Measurements from ENCODE around the gene MYO10. TPM values are rescaled to one million over a fixed set of nuclear protein-coding genes. Genes with fewer than 3 reads are reported as not detected.

MYO10 gene
- total and polyA plus RNA-seq, 2 experiments from 2014 or later, result 119 to 276 TPM

DNA sequence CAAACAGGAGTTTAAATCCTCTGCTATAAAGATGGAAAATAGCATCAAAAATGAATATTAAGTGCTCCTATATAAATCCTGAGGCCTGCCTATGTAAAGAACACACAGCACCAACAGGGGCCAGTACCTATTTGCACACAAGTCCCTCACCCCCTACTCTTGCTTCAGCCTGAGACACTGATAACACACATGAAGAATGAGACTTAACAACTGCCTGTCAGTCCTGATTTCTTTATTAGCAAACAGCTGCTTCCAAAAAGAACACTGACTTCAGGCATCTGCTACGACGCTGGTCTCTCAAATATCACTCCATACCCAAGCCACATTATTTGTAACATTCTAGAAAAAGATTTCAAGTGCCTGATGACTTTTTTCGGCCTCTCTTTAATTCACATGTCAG, 55.5 kb downstream of the MYO10 start:
- H3K27ac ChIP-seq (ENCODE audit: low read depth), result no peak overlapping the region
- peaks cover 78% of the 10 kb centered on the region for H3K79me2 ChIP-seq (replicated peaks; ENCODE audit: insufficient read depth)
- ATAC-seq (peak; percentile 45; the same call in 2 of the 3 replicates), DNase-seq (ENCODE audit: low spot score) (no peak)
- peaks cover 28% of the 10 kb centered on the region for H3K4me1 ChIP-seq (ENCODE audit: insufficient read depth)
- H3K36me3 Mint-ChIP-seq (ENCODE audit: low read depth), result peaks cover 18% of the 10 kb centered on the region
- 0 out of 2 replicates have a peak, but pooled peaks cover 5% of the 10 kb centered on the region for H3K36me3 ChIP-seq (ENCODE audit: insufficient read depth)
- H3K4me2 ChIP-seq, result no peak overlapping the region
- no peaks in the 10 kb centered on the region for H3K9me3 Mint-ChIP-seq
- H3K27me3 ChIP-seq (ENCODE audit: insufficient read depth), result no peaks in the 10 kb centered on the region
- peaks cover 37% of the 10 kb centered on the region for H3K4me1 Mint-ChIP-seq
- TF ChIP-seq POLR2AphosphoS5 (IDR thresholded peaks at IDR 0.05; ENCODE audit: low read depth) (no peak), ZNF331 (CRISPR knock-in tag; IDR thresholded peaks at IDR 0.05; ENCODE audit: low read depth) (no peak), NANOG (IDR thresholded peaks at IDR 0.05; ENCODE audit: borderline replicate concordance) (no peak)
- TF ChIP-seq, protein P1, sequence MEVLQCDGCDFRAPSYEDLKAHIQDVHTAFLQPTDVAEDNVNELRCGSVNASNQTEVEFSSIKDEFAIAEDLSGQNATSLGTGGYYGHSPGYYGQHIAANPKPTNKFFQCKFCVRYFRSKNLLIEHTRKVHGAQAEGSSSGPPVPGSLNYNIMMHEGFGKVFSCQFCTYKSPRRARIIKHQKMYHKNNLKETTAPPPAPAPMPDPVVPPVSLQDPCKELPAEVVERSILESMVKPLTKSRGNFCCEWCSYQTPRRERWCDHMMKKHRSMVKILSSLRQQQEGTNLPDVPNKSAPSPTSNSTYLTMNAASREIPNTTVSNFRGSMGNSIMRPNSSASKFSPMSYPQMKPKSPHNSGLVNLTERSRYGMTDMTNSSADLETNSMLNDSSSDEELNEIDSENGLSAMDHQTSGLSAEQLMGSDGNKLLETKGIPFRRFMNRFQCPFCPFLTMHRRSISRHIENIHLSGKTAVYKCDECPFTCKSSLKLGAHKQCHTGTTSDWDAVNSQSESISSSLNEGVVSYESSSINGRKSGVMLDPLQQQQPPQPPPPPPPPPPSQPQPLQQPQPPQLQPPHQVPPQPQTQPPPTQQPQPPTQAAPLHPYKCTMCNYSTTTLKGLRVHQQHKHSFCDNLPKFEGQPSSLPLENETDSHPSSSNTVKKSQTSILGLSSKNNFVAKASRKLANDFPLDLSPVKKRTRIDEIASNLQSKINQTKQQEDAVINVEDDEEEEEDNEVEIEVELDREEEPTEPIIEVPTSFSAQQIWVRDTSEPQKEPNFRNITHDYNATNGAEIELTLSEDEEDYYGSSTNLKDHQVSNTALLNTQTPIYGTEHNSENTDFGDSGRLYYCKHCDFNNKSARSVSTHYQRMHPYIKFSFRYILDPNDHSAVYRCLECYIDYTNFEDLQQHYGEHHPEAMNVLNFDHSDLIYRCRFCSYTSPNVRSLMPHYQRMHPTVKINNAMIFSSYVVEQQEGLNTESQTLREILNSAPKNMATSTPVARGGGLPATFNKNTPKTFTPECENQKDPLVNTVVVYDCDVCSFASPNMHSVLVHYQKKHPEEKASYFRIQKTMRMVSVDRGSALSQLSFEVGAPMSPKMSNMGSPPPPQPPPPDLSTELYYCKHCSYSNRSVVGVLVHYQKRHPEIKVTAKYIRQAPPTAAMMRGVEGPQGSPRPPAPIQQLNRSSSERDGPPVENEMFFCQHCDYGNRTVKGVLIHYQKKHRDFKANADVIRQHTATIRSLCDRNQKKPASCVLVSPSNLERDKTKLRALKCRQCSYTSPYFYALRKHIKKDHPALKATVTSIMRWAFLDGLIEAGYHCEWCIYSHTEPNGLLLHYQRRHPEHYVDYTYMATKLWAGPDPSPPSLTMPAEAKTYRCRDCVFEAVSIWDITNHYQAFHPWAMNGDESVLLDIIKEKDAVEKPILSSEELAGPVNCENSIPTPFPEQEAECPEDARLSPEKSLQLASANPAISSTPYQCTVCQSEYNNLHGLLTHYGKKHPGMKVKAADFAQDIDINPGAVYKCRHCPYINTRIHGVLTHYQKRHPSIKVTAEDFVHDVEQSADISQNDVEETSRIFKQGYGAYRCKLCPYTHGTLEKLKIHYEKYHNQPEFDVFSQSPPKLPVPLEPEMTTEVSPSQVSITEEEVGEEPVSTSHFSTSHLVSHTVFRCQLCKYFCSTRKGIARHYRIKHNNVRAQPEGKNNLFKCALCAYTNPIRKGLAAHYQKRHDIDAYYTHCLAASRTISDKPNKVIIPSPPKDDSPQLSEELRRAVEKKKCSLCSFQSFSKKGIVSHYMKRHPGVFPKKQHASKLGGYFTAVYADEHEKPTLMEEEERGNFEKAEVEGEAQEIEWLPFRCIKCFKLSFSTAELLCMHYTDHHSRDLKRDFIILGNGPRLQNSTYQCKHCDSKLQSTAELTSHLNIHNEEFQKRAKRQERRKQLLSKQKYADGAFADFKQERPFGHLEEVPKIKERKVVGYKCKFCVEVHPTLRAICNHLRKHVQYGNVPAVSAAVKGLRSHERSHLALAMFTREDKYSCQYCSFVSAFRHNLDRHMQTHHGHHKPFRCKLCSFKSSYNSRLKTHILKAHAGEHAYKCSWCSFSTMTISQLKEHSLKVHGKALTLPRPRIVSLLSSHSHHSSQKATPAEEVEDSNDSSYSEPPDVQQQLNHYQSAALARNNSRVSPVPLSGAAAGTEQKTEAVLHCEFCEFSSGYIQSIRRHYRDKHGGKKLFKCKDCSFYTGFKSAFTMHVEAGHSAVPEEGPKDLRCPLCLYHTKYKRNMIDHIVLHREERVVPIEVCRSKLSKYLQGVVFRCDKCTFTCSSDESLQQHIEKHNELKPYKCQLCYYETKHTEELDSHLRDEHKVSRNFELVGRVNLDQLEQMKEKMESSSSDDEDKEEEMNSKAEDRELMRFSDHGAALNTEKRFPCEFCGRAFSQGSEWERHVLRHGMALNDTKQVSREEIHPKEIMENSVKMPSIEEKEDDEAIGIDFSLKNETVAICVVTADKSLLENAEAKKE (CRISPR knock-in tag; IDR thresholded peaks at IDR 0.05), result no peak
- no peaks in the 10 kb centered on the region for H3K9me2 ChIP-seq (ENCODE audit: insufficient read depth)
- no peaks in the 10 kb centered on the region for H3K27me3 Mint-ChIP-seq (ENCODE audit: insufficient read depth, low read depth, poor library complexity)
- peaks cover 13% of the 10 kb centered on the region; the same call in 1 of the 2 replicates for H4K20me1 ChIP-seq (replicated peaks; ENCODE audit: insufficient read depth)
- H3K4me3 ChIP-seq, result no peak overlapping the region
- no peaks in the 10 kb centered on the region for H3F3A ChIP-seq (replicated peaks; ENCODE audit: low read depth)
- no peak overlapping the region for H3K4me3 Mint-ChIP-seq
- no peak overlapping the region for H3K27ac Mint-ChIP-seq
- no peak overlapping the region for H2AFZ ChIP-seq

DNA sequence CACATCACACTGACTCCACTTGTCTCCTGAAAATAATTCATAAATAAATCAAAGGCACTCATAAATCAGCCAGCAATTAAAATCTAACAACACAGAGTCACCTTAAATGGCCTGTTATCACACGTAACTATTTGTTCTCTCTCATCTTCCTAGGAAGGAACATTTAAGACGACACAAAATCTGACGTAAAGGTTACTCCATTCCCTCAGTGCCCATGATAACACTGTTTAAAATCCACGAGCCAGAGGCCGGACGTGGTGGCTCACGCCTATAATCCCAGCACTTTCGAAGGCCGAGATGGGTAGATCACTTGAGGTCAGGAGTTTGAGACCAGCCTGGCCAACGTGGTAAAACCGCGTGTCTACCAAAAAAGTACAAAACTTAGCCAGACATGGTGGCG, 56.4 kb downstream of the MYO10 start:
- ATAC-seq (no peak), DNase-seq (ENCODE audit: low spot score) (no peak)
- Mint-ChIP-seq H3K27me3 (ENCODE audit: insufficient read depth, low read depth, poor library complexity) (no peaks in the 10 kb centered on the region), H3K4me3 (no peak overlapping the region), H3K4me1 (peaks cover 28% of the 10 kb centered on the region), H3K9me3 (peaks cover 8% of the 10 kb centered on the region), H3K27ac (0 out of 2 replicates have a peak overlapping the region, but pooled peaks have one; percentile 2), H3K36me3 (ENCODE audit: low read depth) (peaks cover 27% of the 10 kb centered on the region)
- Histone ChIP-seq H3K4me1 (ENCODE audit: insufficient read depth) (peaks cover 21% of the 10 kb centered on the region), H3K9me2 (ENCODE audit: insufficient read depth) (no peaks in the 10 kb centered on the region), H3K4me3 (no peak overlapping the region), H3K4me2 (no peak overlapping the region), H3F3A (replicated peaks; ENCODE audit: low read depth) (no peaks in the 10 kb centered on the region), H4K20me1 (replicated peaks; ENCODE audit: insufficient read depth) (peaks cover 10% of the 10 kb centered on the region; the same call in 1 of the 2 replicates), H3K27ac (ENCODE audit: low read depth) (no peak overlapping the region), H3K79me2 (replicated peaks; ENCODE audit: insufficient read depth) (peaks cover 70% of the 10 kb centered on the region), H3K27me3 (ENCODE audit: insufficient read depth) (no peaks in the 10 kb centered on the region), H3K36me3 (ENCODE audit: insufficient read depth) (0 out of 2 replicates have a peak, but pooled peaks cover 11% of the 10 kb centered on the region), H2AFZ (no peak overlapping the region)
- TF ChIP-seq, protein P2, sequence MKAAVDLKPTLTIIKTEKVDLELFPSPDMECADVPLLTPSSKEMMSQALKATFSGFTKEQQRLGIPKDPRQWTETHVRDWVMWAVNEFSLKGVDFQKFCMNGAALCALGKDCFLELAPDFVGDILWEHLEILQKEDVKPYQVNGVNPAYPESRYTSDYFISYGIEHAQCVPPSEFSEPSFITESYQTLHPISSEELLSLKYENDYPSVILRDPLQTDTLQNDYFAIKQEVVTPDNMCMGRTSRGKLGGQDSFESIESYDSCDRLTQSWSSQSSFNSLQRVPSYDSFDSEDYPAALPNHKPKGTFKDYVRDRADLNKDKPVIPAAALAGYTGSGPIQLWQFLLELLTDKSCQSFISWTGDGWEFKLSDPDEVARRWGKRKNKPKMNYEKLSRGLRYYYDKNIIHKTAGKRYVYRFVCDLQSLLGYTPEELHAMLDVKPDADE (IDR thresholded peaks at IDR 0.05), result no peak
- TF ChIP-seq, protein P3, sequence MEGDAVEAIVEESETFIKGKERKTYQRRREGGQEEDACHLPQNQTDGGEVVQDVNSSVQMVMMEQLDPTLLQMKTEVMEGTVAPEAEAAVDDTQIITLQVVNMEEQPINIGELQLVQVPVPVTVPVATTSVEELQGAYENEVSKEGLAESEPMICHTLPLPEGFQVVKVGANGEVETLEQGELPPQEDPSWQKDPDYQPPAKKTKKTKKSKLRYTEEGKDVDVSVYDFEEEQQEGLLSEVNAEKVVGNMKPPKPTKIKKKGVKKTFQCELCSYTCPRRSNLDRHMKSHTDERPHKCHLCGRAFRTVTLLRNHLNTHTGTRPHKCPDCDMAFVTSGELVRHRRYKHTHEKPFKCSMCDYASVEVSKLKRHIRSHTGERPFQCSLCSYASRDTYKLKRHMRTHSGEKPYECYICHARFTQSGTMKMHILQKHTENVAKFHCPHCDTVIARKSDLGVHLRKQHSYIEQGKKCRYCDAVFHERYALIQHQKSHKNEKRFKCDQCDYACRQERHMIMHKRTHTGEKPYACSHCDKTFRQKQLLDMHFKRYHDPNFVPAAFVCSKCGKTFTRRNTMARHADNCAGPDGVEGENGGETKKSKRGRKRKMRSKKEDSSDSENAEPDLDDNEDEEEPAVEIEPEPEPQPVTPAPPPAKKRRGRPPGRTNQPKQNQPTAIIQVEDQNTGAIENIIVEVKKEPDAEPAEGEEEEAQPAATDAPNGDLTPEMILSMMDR (conservative IDR thresholded peaks at IDR 0.05; ENCODE audit: low read depth in 2 of 2), result no peak
- no peak for TF ChIP-seq JUNB (IDR thresholded peaks at IDR 0.05; ENCODE audit: unreplicated experiment)
- no peak for TF ChIP-seq STAT1 (IDR thresholded peaks at IDR 0.05; ENCODE audit: unreplicated experiment)
- no peak for TF ChIP-seq EZH2 (IDR thresholded peaks at IDR 0.05; ENCODE audit: low read depth, unreplicated experiment)
- TF ChIP-seq CREB1 (CRISPR knock-in tag; IDR thresholded peaks at IDR 0.05; ENCODE audit: low read depth), result no peak

All from GM23338 (cell line).